ENCODE measurements around the gene ITGAV.

ITGAV gene

GRCh38 chr2:186725783-186726182 is 135.9 kb downstream of the ITGAV start:
- no peak for DNase-seq

DNA sequence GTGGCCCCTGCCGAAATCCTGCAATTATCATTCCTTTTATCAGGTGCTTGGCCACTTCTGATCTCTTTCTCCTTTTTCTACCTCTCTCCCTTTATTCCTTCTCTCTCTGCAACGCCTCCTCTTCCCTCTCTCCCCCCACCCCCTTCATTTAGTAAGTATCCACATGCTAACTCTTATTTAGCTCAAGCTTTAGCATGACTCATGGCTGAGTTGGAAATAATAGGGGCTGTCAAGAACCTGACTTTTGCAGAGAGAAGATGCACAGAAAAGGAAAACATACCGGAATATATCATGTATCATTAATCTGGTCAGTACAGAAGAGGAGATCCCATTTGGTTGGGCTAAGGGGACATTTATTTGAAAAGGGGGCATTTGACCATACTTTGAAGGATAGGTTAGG is 137.1 kb downstream of the ITGAV start:
- DNase-seq, result no peak

- no peak for DNase-seq
Observed at GRCh38 chr2:186728631-186729030, 138.8 kb downstream of the ITGAV start.

All from Kasumi-1 (cell line).